SK-N-SH (cell line): ENCODE data around the gene MAPKAPK3. TPM values are rescaled to one million over a fixed set of nuclear protein-coding genes. Genes with fewer than 3 reads are reported as not detected.

Experiments
- CTCF ChIA-PET: fragments of 300-600, 350-600 bp; formaldehyde crosslinking; extraction: SDS; loops from one replicate; lab custom pipeline; 2021; lab: Yijun Ruan, JAX
- POLR2A ChIA-PET: fragments of 350-600 bp; sonication (Branson Sonifier 250); formaldehyde crosslinking; extraction: SDS; loops from one replicate; lab custom pipeline; 2020; ENCODE audit warnings: antibody characterized with exemption, inconsistent platforms; lab: Yijun Ruan, JAX
- DNase-seq: peaks from one replicate; pipeline ENCODE4 v3.0.0; 2012
- H2AFZ ChIP-seq: fragments of 200-600 bp; sonication (generic); 2 replicates; pipeline ENCODE4 v1.8.1; 2016; ENCODE audit warnings: antibody characterized with exemption, mild to moderate bottlenecking, low read depth
- H3F3A ChIP-seq: fragments of 200-600 bp; sonication (generic); replicated peaks from 2 replicates; pipeline ENCODE3; 2016; ENCODE audit warnings: antibody characterized with exemption, mild to moderate bottlenecking; ENCODE audit not compliant: insufficient read depth
- H3K27ac ChIP-seq, 2 experiments: fragments of 200-500 bp in 1 of 2; fragments of 200-600 bp in 1 of 2; sonication (Bioruptor generic) in 1 of 2; sonication (generic), shearing (Covaris generic) in 1 of 2; 2 replicates each; pipeline versions ENCODE4 v1.5.1 to v1.6.1; 2014 to 2016; ENCODE audit warnings: low read depth in 2 of 2, inconsistent platforms in 1 of 2, low read length in 1 of 2, mild to moderate bottlenecking in 1 of 2, mixed read lengths in 1 of 2
- H3K27me3 ChIP-seq: fragments of 200-600 bp; sonication (generic), shearing (Covaris generic); 2 replicates; pipeline ENCODE4 v1.6.1; 2016; ENCODE audit warnings: mixed run types; ENCODE audit not compliant: insufficient read depth
- H3K36me3 ChIP-seq, 2 experiments: fragments of 200-500 bp in 1 of 2; fragments of 200-600 bp in 1 of 2; sonication (Bioruptor generic) in 1 of 2; sonication (generic) in 1 of 2; replicated peaks in 1 of 2; 2 replicates each; pipeline versions ENCODE3 to v1.5.1; 2014 to 2016; ENCODE audit warnings: low read length in 1 of 2, mild to moderate bottlenecking in 1 of 2; ENCODE audit not compliant: insufficient read depth in 2 of 2, control insufficient read depth in 1 of 2
- H3K4me1 ChIP-seq, 2 experiments: fragments of 200-500 bp in 1 of 2; fragments of 200-600 bp in 1 of 2; sonication (Bioruptor generic) in 1 of 2; sonication (generic), shearing (Covaris generic) in 1 of 2; 2 replicates each; pipeline versions ENCODE4 v1.5.1 to v1.6.1; 2014 to 2016; ENCODE audit warnings: low read depth in 1 of 2, low read length in 1 of 2, mixed run types in 1 of 2; ENCODE audit not compliant: insufficient read depth in 2 of 2, control insufficient read depth in 1 of 2
- H3K4me2 ChIP-seq: fragments of 200-600 bp; sonication (generic), shearing (Covaris generic); 2 replicates; pipeline ENCODE4 v1.6.1; 2017; ENCODE audit warnings: mixed run types
- H3K4me3 ChIP-seq, 2 experiments: fragments of 200-500 bp in 1 of 2; fragments of 200-600 bp in 1 of 2; sonication (Bioruptor generic) in 1 of 2; sonication (generic), shearing (Covaris generic) in 1 of 2; 2 replicates each; pipeline versions ENCODE4 v1.5.1 to v1.8.1; 2014 to 2016; ENCODE audit warnings: low read depth in 2 of 2, inconsistent platforms in 1 of 2, low read length in 1 of 2, mild to moderate bottlenecking in 1 of 2, mixed read lengths in 1 of 2, moderate library complexity in 1 of 2
- H3K79me2 ChIP-seq: fragments of 200-600 bp; sonication (generic); 2 replicates; pipeline ENCODE4 v1.8.1; 2017; ENCODE audit warnings: mild to moderate bottlenecking; ENCODE audit not compliant: insufficient read depth
- H3K9ac ChIP-seq: fragments of 200-600 bp; sonication (generic); 2 replicates; pipeline ENCODE4 v1.6.1; 2017; ENCODE audit warnings: mixed run types
- H3K9me2 ChIP-seq: fragments of 200-600 bp; sonication (generic); 2 replicates; pipeline ENCODE4 v1.6.1; 2017; ENCODE audit warnings: mixed run types
- H3K9me3 ChIP-seq: fragments of 200-600 bp; sonication (generic); 2 replicates; pipeline ENCODE4 v1.6.1; 2017; ENCODE audit warnings: mixed run types, mild to moderate bottlenecking, moderate library complexity
- H4K20me1 ChIP-seq: fragments of 200-600 bp; sonication (generic); 2 replicates; pipeline ENCODE4 v1.6.1; 2017; ENCODE audit warnings: mild to moderate bottlenecking, mixed run types; ENCODE audit not compliant: insufficient read depth
- CHD2 ChIP-seq: fragments of 150-350 bp; IDR thresholded peaks from 2 replicates; pipeline ENCODE4 v1.6.1; 2018; ENCODE audit warnings: low read length; ENCODE audit not compliant: partially characterized antibody
- EP300 ChIP-seq, 2 experiments: IDR thresholded peaks; 2 replicates each; pipeline versions ENCODE4 v1.4.0 to v1.6.1; 2012; ENCODE audit warnings: borderline replicate concordance in 1 of 2, low read depth in 1 of 2, low read length in 1 of 2
- EZH2phosphoT487 ChIP-seq: fragments of 200-600 bp; sonication (generic); IDR thresholded peaks from 2 replicates; pipeline ENCODE4 v1.6.1; 2017; ENCODE audit warnings: low read depth, mixed run types, mild to moderate bottlenecking, antibody characterized with exemption, moderate library complexity, borderline replicate concordance
- FOXJ3 ChIP-seq: sonication (generic); formaldehyde crosslinking; IDR thresholded peaks from 2 replicates; pipeline ENCODE4 v1.5.1; 2020; ENCODE audit warnings: mild to moderate bottlenecking, missing genetic modification reagents
- FOXM1 ChIP-seq: IDR thresholded peaks from 2 replicates; pipeline ENCODE4 v1.4.0; 2012; ENCODE audit warnings: low read depth, mild to moderate bottlenecking
- GATA2 ChIP-seq: sonication (generic); formaldehyde crosslinking; IDR thresholded peaks from 2 replicates; pipeline ENCODE4 v1.5.0; 2020; ENCODE audit warnings: mild to moderate bottlenecking, missing genetic modification reagents
- IRF3 ChIP-seq: fragments of 150-350 bp; IDR thresholded peaks from 2 replicates; pipeline ENCODE4 v1.6.1; 2016; ENCODE audit warnings: mild to moderate bottlenecking, low read depth, low read length
- JUND ChIP-seq: IDR thresholded peaks from 2 replicates; pipeline ENCODE4 v1.4.0; 2012
- MAX ChIP-seq: IDR thresholded peaks from 2 replicates; pipeline ENCODE4 v1.4.0; 2012; ENCODE audit warnings: low read depth
- MEF2A ChIP-seq: IDR thresholded peaks from 2 replicates; pipeline ENCODE4 v1.4.0; 2012; ENCODE audit warnings: low read depth, borderline replicate concordance
- MXI1 ChIP-seq: IDR thresholded peaks from 2 replicates; pipeline ENCODE4 v1.6.1; 2012; ENCODE audit warnings: mild to moderate bottlenecking, low read depth, low read length, improper control_type of control experiment
- NRF1 ChIP-seq: IDR thresholded peaks from 2 replicates; pipeline ENCODE4 v1.6.1; 2012; ENCODE audit warnings: low read depth, mild to moderate bottlenecking, low read length
- POLR2AphosphoS5 ChIP-seq: IDR thresholded peaks from 2 replicates; pipeline ENCODE4 v1.6.1; 2012; ENCODE audit warnings: low read depth, low read length
- REST ChIP-seq: IDR thresholded peaks from 2 replicates; pipeline ENCODE4 v1.6.1; 2012; ENCODE audit warnings: mild to moderate bottlenecking, low read depth, low read length, moderate library complexity
- RXRA ChIP-seq: IDR thresholded peaks from 2 replicates; pipeline ENCODE4 v1.4.0; 2012; ENCODE audit warnings: low read depth, mild to moderate bottlenecking, borderline replicate concordance
- SMC3 ChIP-seq: IDR thresholded peaks from 2 replicates; pipeline ENCODE4 v1.6.1; 2012; ENCODE audit warnings: low read depth, low read length, improper control_type of control experiment
- TAF1 ChIP-seq: IDR thresholded peaks from 2 replicates; pipeline ENCODE4 v1.6.1; 2012; ENCODE audit warnings: low read depth, mild to moderate bottlenecking, low read length, moderate library complexity, borderline replicate concordance
- TCF12 ChIP-seq: IDR thresholded peaks from 2 replicates; pipeline ENCODE4 v1.4.0; 2012
- WGBS: methylation state at CpG from one replicate; pipeline ENCODE4 v1.1.6; 2017; ENCODE audit warnings: low lambda C conversion rate; 5-methylcytosine and 5-hydroxymethylcytosine counted together
- polyA plus RNA-seq, 3 experiments: library from polyadenylated mRNA; depleted of rRNA; stranded (reverse); fragments of >200 nt; gene quantifications; 2 replicates each; pipeline ENCODE4 v1.2.3, GENCODE V29; 2012

Gene MAPKAPK3
- polyA plus RNA-seq, 1 of the 3 experiments (the other 2 are of a cell fraction) = 29.4 TPM

- ChIA-PET POLR2A (no interaction called here), CTCF (interaction anchor here (1.6 to 25.1 kb wide), 3 partner anchors 10 to 35 kb away, joined by 5 to 648 read pairs (median 111); partner anchors contain the start of genes C3orf18, CISH, HEMK1 and MAPKAPK3)
- TF ChIP-seq FOXM1 (no peak), MEF2A (no peak), MAX (no peak), RXRA (no peak), POLR2AphosphoS5 (no peak), NRF1 (no peak), JUND (no peak), MXI1 (no peak), TCF12 (no peak), CHD2 (no peak), EP300 (IDR thresholded peaks at IDR 0.05; ENCODE audit: borderline replicate concordance in 1 of 2, low read depth in 1 of 2, low read length in 1 of 2) (no peak), SMC3 (no peak), IRF3 (no peak), GATA2 (CRISPR knock-in tag) (no peak), TAF1 (no peak), EZH2phosphoT487 (no peak), REST (no peak), FOXJ3 (CRISPR knock-in tag) (no peak)
- Histone ChIP-seq H3K9me2 (no peaks in the 10 kb centered on the region), H3F3A (no peaks in the 10 kb centered on the region), H3K27ac (no peak overlapping the region; a peak in 1 of 4 replicates), H3K9me3 (no peaks in the 10 kb centered on the region), H3K27me3 (no peaks in the 10 kb centered on the region), H3K36me3 (peaks cover 0 to 4% of the 10 kb centered on the region in 2 experiments), H3K4me1 (peaks cover 17 to 41% of the 10 kb centered on the region in 2 experiments), H2AFZ (no peak overlapping the region), H3K4me3 (no peak overlapping the region), H3K4me2 (no peak overlapping the region), H3K79me2 (no peaks in the 10 kb centered on the region), H3K9ac (no peak overlapping the region), H4K20me1 (no peaks in the 10 kb centered on the region)
- no peak for DNase-seq
- 86% methylated on average over 2 of the region's 4 CpGs for WGBS
Measured at GRCh38 chr3:50603261-50604109, 13.5 kb upstream of the MAPKAPK3 start.
